Measurements from ENCODE around the gene LPA. TPM values are rescaled to one million over a fixed set of nuclear protein-coding genes. Genes with fewer than 3 reads are reported as not detected.

LPA gene
- total RNA-seq, 1 donor from 2014 or later, result not detected

DNA sequence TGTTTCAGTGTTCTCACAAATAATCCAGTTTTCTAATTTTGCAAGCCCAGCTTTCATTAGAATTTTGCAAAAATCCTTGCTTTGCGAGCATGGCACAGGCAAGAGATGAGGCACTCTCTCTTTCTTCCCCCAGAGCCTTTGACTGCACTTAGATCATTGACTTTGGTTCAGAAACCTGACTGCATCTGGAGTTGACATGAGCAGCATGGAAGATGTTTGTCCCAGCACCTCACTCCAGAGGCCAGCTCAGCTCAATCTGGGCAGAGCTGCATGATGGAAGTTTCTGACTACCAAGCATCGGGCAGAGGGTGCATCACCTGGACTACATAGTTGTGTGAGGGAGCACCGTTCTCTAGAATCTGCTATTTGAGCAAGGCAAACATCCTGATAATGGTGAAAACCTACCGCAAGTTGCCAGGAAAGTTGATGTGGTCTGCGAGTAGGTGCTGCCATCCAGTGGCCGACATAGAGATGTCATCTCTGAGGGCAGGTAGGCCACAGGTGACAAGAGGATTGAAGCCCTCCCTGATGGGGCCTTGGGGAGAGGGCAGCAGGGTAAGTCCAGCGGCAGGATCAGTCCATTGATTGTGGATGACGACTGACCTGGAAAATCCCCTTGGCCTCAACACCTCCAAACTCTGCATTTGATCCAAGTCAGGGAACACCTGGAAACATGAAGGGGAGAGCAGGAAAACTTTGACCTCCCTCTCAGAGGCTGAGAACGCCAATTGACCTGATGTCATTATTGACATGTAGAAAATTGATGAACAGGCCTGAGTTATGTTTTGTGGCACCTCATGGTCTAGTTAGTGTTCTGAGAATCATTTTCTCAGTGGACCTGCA, 3.8 kb upstream of the LPA start:
- Mint-ChIP-seq H3K27me3 (ENCODE audit: low read depth) (no peaks in the 10 kb centered on the region), H3K27ac (ENCODE audit: unreplicated experiment) (no peak overlapping the region), H3K4me3 (ENCODE audit: unreplicated experiment) (no peak overlapping the region), H3K4me1 (ENCODE audit: low read depth) (no peaks in the 10 kb centered on the region), H3K9me3 (ENCODE audit: low read depth) (peaks cover 13% of the 10 kb centered on the region), H3K36me3 (ENCODE audit: low read depth) (no peaks in the 10 kb centered on the region)
- DNase-seq (ENCODE audit: low spot score), result no peak
- peak; percentile 38 for TF ChIP-seq CTCF (IDR thresholded peaks at IDR 0.05)

- Mint-ChIP-seq H3K4me3 (ENCODE audit: unreplicated experiment) (no peak overlapping the region), H3K27me3 (ENCODE audit: low read depth) (no peaks in the 10 kb centered on the region), H3K4me1 (ENCODE audit: low read depth) (no peaks in the 10 kb centered on the region), H3K27ac (ENCODE audit: unreplicated experiment) (no peak overlapping the region), H3K36me3 (ENCODE audit: low read depth) (no peaks in the 10 kb centered on the region), H3K9me3 (ENCODE audit: low read depth) (peaks cover 7% of the 10 kb centered on the region)
- TF ChIP-seq CTCF (IDR thresholded peaks at IDR 0.05), result no peak
- no peak for DNase-seq (ENCODE audit: low spot score)
Observed at GRCh38 chr6:160662842-160663241, 1.2 kb downstream of the LPA start.

DNA sequence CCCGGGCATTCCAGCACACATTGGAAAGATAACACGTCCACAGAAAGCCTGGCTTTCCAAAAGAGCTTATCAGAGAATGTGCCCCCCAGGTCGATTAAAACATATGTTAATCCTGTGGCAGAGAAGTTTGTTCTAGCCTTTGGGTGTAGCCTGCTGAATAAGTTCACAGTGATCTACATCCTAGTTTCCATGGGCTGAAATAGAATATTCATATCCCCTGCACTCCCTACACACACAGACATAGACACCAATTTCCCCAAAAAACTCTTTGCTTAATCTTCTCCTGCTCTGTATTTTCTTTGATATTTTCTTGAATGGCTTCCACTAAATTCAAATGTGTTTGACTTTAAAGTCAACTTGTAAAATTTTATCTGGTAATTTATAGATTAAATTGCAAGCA, 1.6 kb downstream of the LPA start:
- TF ChIP-seq CTCF (IDR thresholded peaks at IDR 0.05), result no peak
- Mint-ChIP-seq H3K9me3 (ENCODE audit: low read depth) (peaks cover 11% of the 10 kb centered on the region), H3K4me1 (ENCODE audit: low read depth) (no peaks in the 10 kb centered on the region)

GRCh38 chr6:160661216-160661615, 2.9 kb downstream of the LPA start:
- Mint-ChIP-seq H3K4me1 (ENCODE audit: low read depth) (no peaks in the 10 kb centered on the region), H3K27me3 (ENCODE audit: low read depth) (no peaks in the 10 kb centered on the region), H3K4me3 (ENCODE audit: unreplicated experiment) (no peak overlapping the region), H3K9me3 (ENCODE audit: low read depth) (peaks cover 19% of the 10 kb centered on the region), H3K36me3 (ENCODE audit: low read depth) (no peaks in the 10 kb centered on the region), H3K27ac (ENCODE audit: unreplicated experiment) (no peak overlapping the region)
- no peak for TF ChIP-seq CTCF (IDR thresholded peaks at IDR 0.05)
- DNase-seq (ENCODE audit: low spot score), result no peak

More for the DNA sequence above, 1.6 kb downstream of the LPA start:
- H3K27ac Mint-ChIP-seq (ENCODE audit: unreplicated experiment), result no peak overlapping the region
- H3K36me3 Mint-ChIP-seq (ENCODE audit: low read depth), result no peaks in the 10 kb centered on the region
- DNase-seq (ENCODE audit: low spot score), result no peak
- H3K27me3 Mint-ChIP-seq (ENCODE audit: low read depth), result no peaks in the 10 kb centered on the region
- no peak overlapping the region for H3K4me3 Mint-ChIP-seq (ENCODE audit: unreplicated experiment)

- Mint-ChIP-seq H3K27ac (ENCODE audit: unreplicated experiment) (no peak overlapping the region), H3K36me3 (ENCODE audit: low read depth) (no peaks in the 10 kb centered on the region), H3K27me3 (ENCODE audit: low read depth) (no peaks in the 10 kb centered on the region), H3K4me3 (ENCODE audit: unreplicated experiment) (no peak overlapping the region), H3K9me3 (ENCODE audit: low read depth) (peaks cover 28% of the 10 kb centered on the region), H3K4me1 (ENCODE audit: low read depth) (no peaks in the 10 kb centered on the region)
- TF ChIP-seq CTCF (IDR thresholded peaks at IDR 0.05), result no peak
- DNase-seq (ENCODE audit: low spot score), result no peak
Observed at GRCh38 chr6:160659562-160659961, 4.5 kb downstream of the LPA start.

Data from chondrocyte (in vitro differentiated cells).